ENCODE measurements around the gene BAHCC1. TPM values are rescaled to one million over a fixed set of nuclear protein-coding genes. Genes with fewer than 3 reads are reported as not detected.

Gene BAHCC1
- total and polyA plus RNA-seq, 10 of the 15 experiments (the other 5 are each of a cell fraction or from before 2014, with no cell fraction given): 0.03 to 0.14 (median 0.11) TPM; not detected in 6

DNA sequence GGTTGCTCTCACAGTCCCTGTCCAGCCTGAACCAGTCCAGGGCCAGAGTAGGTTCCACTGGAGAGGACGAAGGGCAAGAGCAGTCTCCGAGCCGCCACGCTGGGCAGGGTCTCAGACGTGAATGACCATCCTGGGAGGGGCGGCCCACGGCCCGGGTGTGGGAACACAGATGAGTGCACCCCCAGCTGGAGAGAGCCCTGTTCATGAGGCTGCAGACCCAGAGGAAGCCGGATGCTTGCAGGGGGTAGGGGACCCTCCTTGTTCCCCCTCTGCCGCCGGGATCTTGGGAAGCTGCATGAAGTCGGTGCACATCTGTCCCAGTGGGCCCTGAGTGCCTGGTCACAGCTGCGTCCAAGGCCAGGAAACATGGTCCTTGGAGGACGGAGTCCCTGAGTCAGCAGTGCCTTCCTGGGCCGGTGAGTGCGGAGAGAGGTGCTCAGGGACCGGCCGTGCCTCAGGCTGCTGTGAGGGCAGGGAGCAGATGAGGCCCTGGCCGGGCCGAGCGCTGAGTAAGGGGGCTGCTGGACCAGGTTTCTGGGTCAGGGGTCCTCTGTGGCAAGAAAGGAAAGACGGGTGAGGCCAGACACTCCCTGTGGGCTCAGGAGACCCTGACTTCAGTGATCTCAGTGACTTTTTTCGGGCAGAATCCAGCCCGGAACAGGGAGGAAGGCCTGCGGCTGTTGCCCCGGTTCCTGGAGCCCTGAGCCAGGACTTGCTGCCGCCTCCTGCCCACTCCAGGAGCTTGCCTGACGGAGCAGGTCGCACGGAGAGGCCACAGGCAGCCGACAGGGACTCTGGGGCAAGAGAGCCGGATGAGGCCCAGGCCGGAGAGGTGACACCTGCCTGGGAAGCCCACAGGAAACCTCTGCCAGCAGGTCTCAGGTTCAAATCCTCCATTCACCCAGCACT is 71.6 kb downstream of the BAHCC1 start:
- intact Hi-C loops (cut with micrococcal nuclease; ENCODE audit: unreplicated experiment) (no loop called here), in situ Hi-C loops (cut with MboI) (no loop called here)
- RAD21 ChIA-PET (ENCODE audit: unreplicated experiment): no interaction called here
- POLR2A ChIA-PET: no interaction called here
- SMC1A ChIA-PET (ENCODE audit: uncharacterized antibody, unreplicated experiment): no interaction called here
- H3K9ac ChIP-seq (ENCODE audit: control insufficient read depth, insufficient read depth, low read length): no peak overlapping the region
- no TSS peak for BruUV-seq (replicated peaks)
- no peaks in the 10 kb centered on the region for H4K20me1 ChIP-seq (ENCODE audit: control insufficient read depth, insufficient read depth)
- no peak for DNase-seq (ENCODE audit: low read depth, low spot score)
- CTCF ChIA-PET: no interaction called here
- H2AFZ ChIP-seq (ENCODE audit: control insufficient read depth, low read depth, low read length): no peak overlapping the region
- ATAC-seq: no peak
- no peaks in the 10 kb centered on the region for H3K9me3 ChIP-seq (replicated peaks; ENCODE audit: control insufficient read depth, insufficient read depth, low read length)
- no peaks in the 10 kb centered on the region for H3K79me2 ChIP-seq (ENCODE audit: control insufficient read depth, insufficient read depth, low read length)
- TF ChIP-seq TARDBP (IDR thresholded peaks at IDR 0.05; ENCODE audit: borderline replicate concordance) (no peak), ZBTB4 (CRISPR knock-in tag; IDR thresholded peaks at IDR 0.05) (no peak), RAD51 (IDR thresholded peaks at IDR 0.05) (no peak), HDAC6 (IDR thresholded peaks at IDR 0.05; ENCODE audit: unreplicated experiment) (no peak), ATF3 (IDR thresholded peaks at IDR 0.05; ENCODE audit: borderline replicate concordance, extremely low read depth, low read depth, low read length) (no peak), BACH1 (IDR thresholded peaks at IDR 0.05; ENCODE audit: borderline replicate concordance) (no peak), KLF5 (IDR thresholded peaks at IDR 0.05; ENCODE audit: partially characterized antibody) (no peak), MYC (IDR thresholded peaks at IDR 0.05; ENCODE audit: insufficient read depth, insufficient read length, insufficient replicate concordance, low read length, severe bottlenecking) (no peak), SIX5 (IDR thresholded peaks at IDR 0.05; ENCODE audit: low read depth, low read length, severe bottlenecking) (no peak), ZNF384 (IDR thresholded peaks at IDR 0.05; ENCODE audit: borderline replicate concordance, low read depth, low read length) (no peak), IKZF2 (IDR thresholded peaks at IDR 0.05) (no peak), SP1 (IDR thresholded peaks at IDR 0.05; ENCODE audit: low read depth, low read length) (no peak), FOXM1 (IDR thresholded peaks at IDR 0.05; ENCODE audit: low read depth, low read length) (no peak), CREM (IDR thresholded peaks at IDR 0.05; ENCODE audit: low read depth) (no peak), STAT3 (IDR thresholded peaks at IDR 0.05; ENCODE audit: low read depth, low read length) (no peak), NFYA (IDR thresholded peaks at IDR 0.05; ENCODE audit: borderline replicate concordance, low read depth, low read length) (no peak)
- TF ChIP-seq, protein P1, sequence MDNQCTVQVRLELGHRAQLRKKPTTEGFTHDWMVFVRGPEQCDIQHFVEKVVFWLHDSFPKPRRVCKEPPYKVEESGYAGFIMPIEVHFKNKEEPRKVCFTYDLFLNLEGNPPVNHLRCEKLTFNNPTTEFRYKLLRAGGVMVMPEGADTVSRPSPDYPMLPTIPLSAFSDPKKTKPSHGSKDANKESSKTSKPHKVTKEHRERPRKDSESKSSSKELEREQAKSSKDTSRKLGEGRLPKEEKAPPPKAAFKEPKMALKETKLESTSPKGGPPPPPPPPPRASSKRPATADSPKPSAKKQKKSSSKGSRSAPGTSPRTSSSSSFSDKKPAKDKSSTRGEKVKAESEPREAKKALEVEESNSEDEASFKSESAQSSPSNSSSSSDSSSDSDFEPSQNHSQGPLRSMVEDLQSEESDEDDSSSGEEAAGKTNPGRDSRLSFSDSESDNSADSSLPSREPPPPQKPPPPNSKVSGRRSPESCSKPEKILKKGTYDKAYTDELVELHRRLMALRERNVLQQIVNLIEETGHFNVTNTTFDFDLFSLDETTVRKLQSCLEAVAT (IDR thresholded peaks at IDR 0.05): no peak
- TF ChIP-seq, protein P2, sequence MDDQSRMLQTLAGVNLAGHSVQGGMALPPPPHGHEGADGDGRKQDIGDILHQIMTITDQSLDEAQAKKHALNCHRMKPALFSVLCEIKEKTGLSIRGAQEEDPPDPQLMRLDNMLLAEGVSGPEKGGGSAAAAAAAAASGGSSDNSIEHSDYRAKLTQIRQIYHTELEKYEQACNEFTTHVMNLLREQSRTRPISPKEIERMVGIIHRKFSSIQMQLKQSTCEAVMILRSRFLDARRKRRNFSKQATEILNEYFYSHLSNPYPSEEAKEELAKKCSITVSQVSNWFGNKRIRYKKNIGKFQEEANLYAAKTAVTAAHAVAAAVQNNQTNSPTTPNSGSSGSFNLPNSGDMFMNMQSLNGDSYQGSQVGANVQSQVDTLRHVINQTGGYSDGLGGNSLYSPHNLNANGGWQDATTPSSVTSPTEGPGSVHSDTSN (IDR thresholded peaks at IDR 0.05; ENCODE audit: insufficient replicate concordance, low read depth, low read length): no peak
- 41% methylated on average over 32 of the region's 33 CpGs for WGBS (ENCODE audit: insufficient coverage, insufficient replicate concordance, low lambda C conversion rate, missing lambda C conversion rate)
- no peaks in the 10 kb centered on the region; a peak in 1 of 4 replicates for H3K27me3 ChIP-seq (replicated peaks in 1 of 2; ENCODE audit: control insufficient read depth in 2 of 2, insufficient read depth in 2 of 2, low read length in 1 of 2)
- H3K4me3 ChIP-seq: no peak overlapping the region
- no peak overlapping the region for H3K4me2 ChIP-seq (ENCODE audit: control insufficient read depth, insufficient read depth)
- H3K27ac ChIP-seq (ENCODE audit: control insufficient read depth, insufficient read depth): no peak overlapping the region
- H3K4me1 ChIP-seq (ENCODE audit: control insufficient read depth, insufficient read depth, low read length): no peaks in the 10 kb centered on the region
- FAIRE-seq: no peak
- H3K36me3 ChIP-seq (ENCODE audit: control insufficient read depth in 2 of 2, insufficient read depth in 2 of 2, low read length in 1 of 2): no peaks in the 10 kb centered on the region
